HepG2 (cell line): ENCODE results near the gene WSCD1. TPM values are rescaled to one million over a fixed set of nuclear protein-coding genes. Genes with fewer than 3 reads are reported as not detected.

Experiments used
- ATAC-seq: fragments of 200-7000 bp; cut with Tn5 transposase; 3 replicates; pipeline ENCODE4 v1.9.1; 2020; ENCODE audit warnings: mild to moderate bottlenecking, moderate library complexity
- BruUV-seq: library from RNA; stranded (reverse); fragments of 400-500 nt; replicated peaks from 2 replicates; lab custom pipeline; 2021; lab: Mats Ljungman, UMichigan
- CTCF ChIA-PET: fragments of 300-600 bp; formaldehyde crosslinking; extraction: SDS; loops from one replicate; lab custom pipeline; 2021; ENCODE audit warnings: low total read pairs, inconsistent platforms, low intra/inter-chr PET ratio; lab: Yijun Ruan, JAX
- POLR2A ChIA-PET: fragments of 350-600 bp; sonication (Branson Sonifier 250); formaldehyde crosslinking; loops from one replicate; lab custom pipeline; 2020; ENCODE audit warnings: antibody characterized with exemption, inconsistent platforms; lab: Yijun Ruan, JAX
- DNase-seq: peaks from one replicate; pipeline ENCODE4 v3.0.0-alpha.2; 2015; ENCODE audit warnings: low spot score
- FAIRE-seq: peaks from 3 replicates; lab custom pipeline; 2011; peaks lifted over from hg19 to GRCh38; lab: Jason Lieb, UNC
- H2AFZ ChIP-seq: one replicate; pipeline ENCODE4 v1.6.1; 2011; ENCODE audit warnings: low read length, inconsistent platforms
- H3K27ac ChIP-seq: fragments of 300-600 bp; 3 replicates; pipeline ENCODE4 v1.8.0; 2011; ENCODE audit warnings: mixed run types, mild to moderate bottlenecking, mixed read lengths, low read length, inconsistent platforms; ENCODE audit not compliant: insufficient read depth; ENCODE audit errors: extremely low read length
- H3K27me3 ChIP-seq, 2 experiments: fragments of 200-600 bp in 1 of 2; 2 replicates in 1 of 2; 3 replicates in 1 of 2; pipeline versions ENCODE4 v1.6.0 to v1.8.0; 2011; ENCODE audit warnings: low read length in 2 of 2, mild to moderate bottlenecking in 2 of 2, moderate library complexity in 2 of 2, inconsistent platforms in 1 of 2; ENCODE audit not compliant: insufficient read depth in 2 of 2, control insufficient read depth in 1 of 2
- H3K36me3 ChIP-seq, 2 experiments: fragments of 200-600 bp in 1 of 2; replicated peaks in 1 of 2; 2 replicates in 1 of 2; 3 replicates in 1 of 2; pipeline versions ENCODE4 v1.5.1 to v1.8.0; 2011; ENCODE audit warnings: low read length in 2 of 2, inconsistent platforms in 1 of 2; ENCODE audit not compliant: insufficient read depth in 2 of 2, control insufficient read depth in 1 of 2
- H3K4me1 ChIP-seq: 2 replicates; pipeline ENCODE4 v1.5.1; 2012; ENCODE audit warnings: low read length, inconsistent platforms; ENCODE audit not compliant: insufficient read depth
- H3K4me2 ChIP-seq: 2 replicates; pipeline ENCODE4 v1.6.0; 2011; ENCODE audit warnings: low read depth, low read length, inconsistent platforms
- H3K4me3 ChIP-seq, 3 experiments: fragments of 200-600 bp in 1 of 3; sonication (generic), shearing (Covaris generic) in 1 of 3; replicated peaks in 1 of 3; 2 replicates each; pipeline ENCODE4 v1.5.1; 2011 to 2016; ENCODE audit warnings: low read length in 3 of 3, inconsistent platforms in 2 of 3, low read depth in 2 of 3, mild to moderate bottlenecking in 2 of 3, control low read depth in 1 of 3, mixed read lengths in 1 of 3; ENCODE audit not compliant: insufficient read depth in 1 of 3
- H3K79me2 ChIP-seq: one replicate; pipeline ENCODE4 v1.6.1; 2011; ENCODE audit warnings: low read length, inconsistent platforms; ENCODE audit not compliant: insufficient read depth
- H3K9ac ChIP-seq: 2 replicates; pipeline ENCODE4 v1.6.0; 2011; ENCODE audit warnings: mild to moderate bottlenecking, low read depth, low read length, inconsistent platforms; ENCODE audit not compliant: insufficient read depth
- H3K9me3 ChIP-seq: 2 replicates; pipeline ENCODE4 v1.5.1; 2012; ENCODE audit warnings: mild to moderate bottlenecking, low read length
- H4K20me1 ChIP-seq: 2 replicates; pipeline ENCODE4 v1.6.0; 2011; ENCODE audit warnings: inconsistent platforms, mild to moderate bottlenecking, low read length, moderate library complexity; ENCODE audit not compliant: insufficient read depth
- HNRNPLL ChIP-seq: fragments of 200-400 bp; formaldehyde crosslinking; IDR thresholded peaks from 2 replicates; pipeline ENCODE4 v1.6.1; 2017; ENCODE audit warnings: mild to moderate bottlenecking, low read depth, low read length; ENCODE audit not compliant: poor library complexity, severe bottlenecking
- MEF2D ChIP-seq: sonication (generic); formaldehyde crosslinking; IDR thresholded peaks from 2 replicates; pipeline ENCODE4 v1.5.1; 2020; ENCODE audit warnings: mild to moderate bottlenecking, missing genetic modification reagents
- MTF2 ChIP-seq: sonication (generic); formaldehyde crosslinking; IDR thresholded peaks from 2 replicates; pipeline ENCODE4 v1.5.0; 2020; ENCODE audit warnings: missing genetic modification reagents, borderline replicate concordance
- NFATC3 ChIP-seq: sonication (generic); formaldehyde crosslinking; IDR thresholded peaks from 2 replicates; pipeline ENCODE4 v1.5.1; 2020; ENCODE audit warnings: mild to moderate bottlenecking, missing genetic modification reagents
- ONECUT2 ChIP-seq: sonication (generic); formaldehyde crosslinking; IDR thresholded peaks from 2 replicates; pipeline ENCODE4 v1.4.0; 2020; ENCODE audit warnings: missing genetic modification reagents
- RFX3 ChIP-seq: IDR thresholded peaks from 2 replicates; pipeline ENCODE4 v1.6.1; 2016; ENCODE audit warnings: missing biosample characterization, missing genetic modification reagents
- SP4 ChIP-seq: sonication (generic); formaldehyde crosslinking; IDR thresholded peaks from 2 replicates; pipeline ENCODE4 v1.8.1; 2023; ENCODE audit warnings: mild to moderate bottlenecking, missing genetic modification reagents
- ZFP36L1 ChIP-seq: sonication (generic); formaldehyde crosslinking; IDR thresholded peaks from 2 replicates; pipeline ENCODE4 v1.8.0; 2022; ENCODE audit warnings: mild to moderate bottlenecking, missing genetic modification reagents, moderate library complexity
- ZNF382 ChIP-seq: sonication (generic); formaldehyde crosslinking; IDR thresholded peaks from 2 replicates; pipeline ENCODE4 v1.5.0; 2020; ENCODE audit warnings: missing genetic modification reagents, mild to moderate bottlenecking, borderline replicate concordance
- ZNF543 ChIP-seq: sonication (generic); formaldehyde crosslinking; IDR thresholded peaks from 2 replicates; pipeline ENCODE4 v1.4.0; 2020; ENCODE audit warnings: mild to moderate bottlenecking, missing genetic modification reagents
- ZNF724P ChIP-seq: sonication (generic); formaldehyde crosslinking; IDR thresholded peaks from 2 replicates; pipeline ENCODE4 v1.8.0; 2022; ENCODE audit warnings: missing genetic modification reagents, borderline replicate concordance
- WGBS: methylation state at CpG from one replicate; pipeline ENCODE4 v1.1.6; 2017; ENCODE audit warnings: low lambda C conversion rate; 5-methylcytosine and 5-hydroxymethylcytosine counted together
- in situ Hi-C: cut with HindIII; loops from 2 replicates; pipeline ENCODE4 v1.10.0; 2017; ENCODE audit warnings: low pct_unique_long_range_greater_than_20kb; ENCODE audit not compliant: extremely low pct_ligation_motif_present
- intact Hi-C: fragments of 100-400 bp; cut with micrococcal nuclease; formaldehyde crosslinking; loops from one replicate; pipeline ENCODE4 v1.10.0; 2022; ENCODE audit not compliant: unreplicated experiment
- polyA plus RNA-seq, 8 experiments: library from polyadenylated mRNA; depleted of rRNA in 3 of 8; stranded (reverse) in 7 of 8; unstranded in 1 of 8; fragments of >200 nt; fragmentation: Illumina TruSeq in 4 of 8; extraction: Trizol in 4 of 8; gene quantifications; 2 replicates each; pipeline versions ENCODE4 v1.2.1 to v1.2.3, GENCODE V29; 2011 to 2016; ENCODE audit warnings: low read depth in 4 of 8, missing spikeins in 1 of 8, mixed read lengths in 1 of 8; ENCODE audit not compliant: insufficient read depth in 1 of 8
- total RNA-seq, 5 experiments: library from RNA; depleted of rRNA; stranded (reverse); fragments of >200 nt; fragmentation: Illumina TruSeq; extraction: Trizol; gene quantifications; 2 replicates each; pipeline ENCODE4 v1.2.3, GENCODE V29; 2016; ENCODE audit warnings: low read depth in 1 of 5
- TF ChIP-seq, protein P1 (sequence below): sonication (generic); formaldehyde crosslinking; IDR thresholded peaks from 2 replicates; pipeline ENCODE4 v1.8.0; 2022; ENCODE audit warnings: mild to moderate bottlenecking, missing genetic modification reagents
- TF ChIP-seq, protein P2 (sequence below): sonication (generic); formaldehyde crosslinking; IDR thresholded peaks from 2 replicates; pipeline ENCODE4 v1.5.0; 2020; ENCODE audit warnings: mild to moderate bottlenecking, missing genetic modification reagents
- TF ChIP-seq, protein P3 (sequence below): sonication (generic); formaldehyde crosslinking; IDR thresholded peaks from 2 replicates; pipeline ENCODE4 v1.4.0; 2020; ENCODE audit warnings: missing genetic modification reagents, borderline replicate concordance
- TF ChIP-seq, protein P4 (sequence below): IDR thresholded peaks from 2 replicates; pipeline ENCODE4 v1.6.1; 2016; ENCODE audit warnings: missing compliant biosample characterization, missing genetic modification reagents, borderline replicate concordance
- TF ChIP-seq, protein P5 (sequence below): sonication (generic); formaldehyde crosslinking; IDR thresholded peaks from 2 replicates; pipeline ENCODE4 v1.5.0; 2020; ENCODE audit warnings: missing genetic modification reagents

WSCD1 gene
- total and polyA plus RNA-seq, 2 of the 13 experiments (the other 11 are each of a cell fraction or from before 2014, with no cell fraction given), result 0.24 to 2.7 TPM

DNA sequence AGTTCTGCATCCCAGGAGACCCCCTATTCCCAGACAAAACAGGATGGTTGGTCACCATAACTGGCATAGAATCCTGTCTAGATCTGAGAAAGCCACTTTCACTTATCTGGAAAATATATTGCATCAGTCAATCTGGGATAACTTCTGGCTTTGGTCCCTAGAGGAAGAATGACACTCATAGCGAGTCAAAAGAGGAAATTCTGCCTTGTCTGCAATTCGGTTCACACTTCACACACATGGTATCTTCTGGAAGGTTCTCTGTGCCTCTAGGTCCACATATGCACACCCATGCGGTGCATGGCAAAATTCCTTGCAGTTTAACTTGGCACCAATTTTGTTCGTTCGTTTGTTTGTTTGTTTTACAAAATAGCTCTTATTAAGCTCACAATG lies 49.2 kb upstream of the WSCD1 start:
- no TSS peak for BruUV-seq
- ATAC-seq (no peak), DNase-seq (no peak), FAIRE-seq (no peak)
- Histone ChIP-seq H3K27ac (no peak overlapping the region), H3K4me2 (no peak overlapping the region), H3K4me3 (no peak overlapping the region), H3K36me3 (no peaks in the 10 kb centered on the region), H4K20me1 (no peaks in the 10 kb centered on the region), H3K79me2 (no peaks in the 10 kb centered on the region), H3K4me1 (no peaks in the 10 kb centered on the region), H2AFZ (no peak overlapping the region), H3K9me3 (no peaks in the 10 kb centered on the region), H3K9ac (no peak overlapping the region), H3K27me3 (peaks cover 2 to 21% of the 10 kb centered on the region in 2 experiments; a peak in 3 of 5 replicates)
- ChIA-PET CTCF (no interaction called here), POLR2A (no interaction called here)
- WGBS, result 26% methylated on average over 5 of the region's 5 CpGs
- TF ChIP-seq MTF2 (CRISPR knock-in tag) (no peak), ZNF543 (CRISPR knock-in tag) (no peak), NFATC3 (no peak), ZNF382 (no peak), ZNF724P (CRISPR knock-in tag) (no peak), MEF2D (CRISPR knock-in tag) (no peak), ZFP36L1 (no peak), SP4 (CRISPR knock-in tag) (no peak), RFX3 (CRISPR knock-in tag) (no peak), ONECUT2 (CRISPR knock-in tag) (no peak), HNRNPLL (no peak)
- TF ChIP-seq, protein P1, sequence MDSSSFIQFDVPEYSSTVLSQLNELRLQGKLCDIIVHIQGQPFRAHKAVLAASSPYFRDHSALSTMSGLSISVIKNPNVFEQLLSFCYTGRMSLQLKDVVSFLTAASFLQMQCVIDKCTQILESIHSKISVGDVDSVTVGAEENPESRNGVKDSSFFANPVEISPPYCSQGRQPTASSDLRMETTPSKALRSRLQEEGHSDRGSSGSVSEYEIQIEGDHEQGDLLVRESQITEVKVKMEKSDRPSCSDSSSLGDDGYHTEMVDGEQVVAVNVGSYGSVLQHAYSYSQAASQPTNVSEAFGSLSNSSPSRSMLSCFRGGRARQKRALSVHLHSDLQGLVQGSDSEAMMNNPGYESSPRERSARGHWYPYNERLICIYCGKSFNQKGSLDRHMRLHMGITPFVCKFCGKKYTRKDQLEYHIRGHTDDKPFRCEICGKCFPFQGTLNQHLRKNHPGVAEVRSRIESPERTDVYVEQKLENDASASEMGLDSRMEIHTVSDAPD, result no peak
- TF ChIP-seq, protein P2, sequence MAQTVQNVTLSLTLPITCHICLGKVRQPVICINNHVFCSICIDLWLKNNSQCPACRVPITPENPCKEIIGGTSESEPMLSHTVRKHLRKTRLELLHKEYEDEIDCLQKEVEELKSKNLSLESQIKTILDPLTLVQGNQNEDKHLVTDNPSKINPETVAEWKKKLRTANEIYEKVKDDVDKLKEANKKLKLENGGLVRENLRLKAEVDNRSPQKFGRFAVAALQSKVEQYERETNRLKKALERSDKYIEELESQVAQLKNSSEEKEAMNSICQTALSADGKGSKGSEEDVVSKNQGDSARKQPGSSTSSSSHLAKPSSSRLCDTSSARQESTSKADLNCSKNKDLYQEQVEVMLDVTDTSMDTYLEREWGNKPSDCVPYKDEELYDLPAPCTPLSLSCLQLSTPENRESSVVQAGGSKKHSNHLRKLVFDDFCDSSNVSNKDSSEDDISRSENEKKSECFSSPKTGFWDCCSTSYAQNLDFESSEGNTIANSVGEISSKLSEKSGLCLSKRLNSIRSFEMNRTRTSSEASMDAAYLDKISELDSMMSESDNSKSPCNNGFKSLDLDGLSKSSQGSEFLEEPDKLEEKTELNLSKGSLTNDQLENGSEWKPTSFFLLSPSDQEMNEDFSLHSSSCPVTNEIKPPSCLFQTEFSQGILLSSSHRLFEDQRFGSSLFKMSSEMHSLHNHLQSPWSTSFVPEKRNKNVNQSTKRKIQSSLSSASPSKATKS (CRISPR knock-in tag), result no peak
- TF ChIP-seq, protein P3, sequence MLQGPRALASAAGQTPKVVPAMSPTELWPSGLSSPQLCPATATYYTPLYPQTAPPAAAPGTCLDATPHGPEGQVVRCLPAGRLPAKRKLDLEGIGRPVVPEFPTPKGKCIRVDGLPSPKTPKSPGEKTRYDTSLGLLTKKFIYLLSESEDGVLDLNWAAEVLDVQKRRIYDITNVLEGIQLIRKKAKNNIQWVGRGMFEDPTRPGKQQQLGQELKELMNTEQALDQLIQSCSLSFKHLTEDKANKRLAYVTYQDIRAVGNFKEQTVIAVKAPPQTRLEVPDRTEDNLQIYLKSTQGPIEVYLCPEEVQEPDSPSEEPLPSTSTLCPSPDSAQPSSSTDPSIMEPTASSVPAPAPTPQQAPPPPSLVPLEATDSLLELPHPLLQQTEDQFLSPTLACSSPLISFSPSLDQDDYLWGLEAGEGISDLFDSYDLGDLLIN (CRISPR knock-in tag), result no peak
- TF ChIP-seq, protein P4, sequence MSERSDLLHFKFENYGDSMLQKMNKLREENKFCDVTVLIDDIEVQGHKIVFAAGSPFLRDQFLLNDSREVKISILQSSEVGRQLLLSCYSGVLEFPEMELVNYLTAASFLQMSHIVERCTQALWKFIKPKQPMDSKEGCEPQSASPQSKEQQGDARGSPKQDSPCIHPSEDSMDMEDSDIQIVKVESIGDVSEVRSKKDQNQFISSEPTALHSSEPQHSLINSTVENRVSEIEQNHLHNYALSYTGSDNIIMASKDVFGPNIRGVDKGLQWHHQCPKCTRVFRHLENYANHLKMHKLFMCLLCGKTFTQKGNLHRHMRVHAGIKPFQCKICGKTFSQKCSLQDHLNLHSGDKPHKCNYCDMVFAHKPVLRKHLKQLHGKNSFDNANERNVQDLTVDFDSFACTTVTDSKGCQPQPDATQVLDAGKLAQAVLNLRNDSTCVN (CRISPR knock-in tag), result no peak
- TF ChIP-seq, protein P5, sequence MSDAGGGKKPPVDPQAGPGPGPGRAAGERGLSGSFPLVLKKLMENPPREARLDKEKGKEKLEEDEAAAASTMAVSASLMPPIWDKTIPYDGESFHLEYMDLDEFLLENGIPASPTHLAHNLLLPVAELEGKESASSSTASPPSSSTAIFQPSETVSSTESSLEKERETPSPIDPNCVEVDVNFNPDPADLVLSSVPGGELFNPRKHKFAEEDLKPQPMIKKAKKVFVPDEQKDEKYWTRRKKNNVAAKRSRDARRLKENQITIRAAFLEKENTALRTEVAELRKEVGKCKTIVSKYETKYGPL (CRISPR knock-in tag), result no peak
- intact Hi-C loops, result no loop called here
- in situ Hi-C loops, result no loop called here
